ENCODE measurements around the gene ZNF792.

Gene ZNF792

DNA sequence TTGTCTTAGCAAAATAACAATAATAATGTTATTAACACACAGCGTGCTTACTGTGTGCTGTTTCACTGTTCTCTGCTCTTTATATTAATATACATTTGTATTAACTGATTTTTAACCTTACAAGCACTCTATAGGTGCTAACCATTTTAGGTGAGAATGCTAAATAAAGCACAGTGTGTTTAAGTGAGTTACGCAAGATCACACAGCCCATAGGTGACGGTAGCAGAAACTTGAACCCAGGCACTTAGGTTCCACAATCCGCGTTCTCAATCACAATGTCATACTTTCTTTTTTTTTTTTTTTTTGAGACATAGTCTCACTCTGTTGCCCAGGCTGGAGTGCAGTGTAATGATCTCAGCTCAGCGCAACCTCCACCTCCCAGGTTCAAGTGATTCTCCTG lies 31.5 kb downstream of the ZNF792 start:
- TF ChIP-seq EGR1 (IDR thresholded peaks at IDR 0.05): no peak
- TF ChIP-seq TCF12 (IDR thresholded peaks at IDR 0.05; ENCODE audit: low read depth): no peak
- no peak for TF ChIP-seq EP300 (IDR thresholded peaks at IDR 0.05; ENCODE audit: borderline replicate concordance)
- TF ChIP-seq FOXM1 (IDR thresholded peaks at IDR 0.05; ENCODE audit: borderline replicate concordance, low read depth): no peak
- no peak for TF ChIP-seq YY1 (IDR thresholded peaks at IDR 0.05; ENCODE audit: low read depth)
- no peak for TF ChIP-seq MAX (IDR thresholded peaks at IDR 0.05)
- TF ChIP-seq, protein P1, sequence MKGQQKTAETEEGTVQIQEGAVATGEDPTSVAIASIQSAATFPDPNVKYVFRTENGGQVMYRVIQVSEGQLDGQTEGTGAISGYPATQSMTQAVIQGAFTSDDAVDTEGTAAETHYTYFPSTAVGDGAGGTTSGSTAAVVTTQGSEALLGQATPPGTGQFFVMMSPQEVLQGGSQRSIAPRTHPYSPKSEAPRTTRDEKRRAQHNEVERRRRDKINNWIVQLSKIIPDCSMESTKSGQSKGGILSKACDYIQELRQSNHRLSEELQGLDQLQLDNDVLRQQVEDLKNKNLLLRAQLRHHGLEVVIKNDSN (IDR thresholded peaks at IDR 0.05): no peak
- TF ChIP-seq NFIC (IDR thresholded peaks at IDR 0.05): no peak
- TF ChIP-seq REST (IDR thresholded peaks at IDR 0.05; ENCODE audit: low read depth): no peak
- no peak for TF ChIP-seq CEBPB (IDR thresholded peaks at IDR 0.05)
- TF ChIP-seq ZBTB7A (IDR thresholded peaks at IDR 0.05; ENCODE audit: low read depth): no peak
- TF ChIP-seq RAD21 (IDR thresholded peaks at IDR 0.05; ENCODE audit: low read depth): no peak
- TF ChIP-seq TAF1 (IDR thresholded peaks at IDR 0.05; ENCODE audit: low read depth): no peak
- no peak for TF ChIP-seq CREB1 (IDR thresholded peaks at IDR 0.05; ENCODE audit: low read depth)
- TF ChIP-seq TEAD4 (IDR thresholded peaks at IDR 0.05): no peak

DNA sequence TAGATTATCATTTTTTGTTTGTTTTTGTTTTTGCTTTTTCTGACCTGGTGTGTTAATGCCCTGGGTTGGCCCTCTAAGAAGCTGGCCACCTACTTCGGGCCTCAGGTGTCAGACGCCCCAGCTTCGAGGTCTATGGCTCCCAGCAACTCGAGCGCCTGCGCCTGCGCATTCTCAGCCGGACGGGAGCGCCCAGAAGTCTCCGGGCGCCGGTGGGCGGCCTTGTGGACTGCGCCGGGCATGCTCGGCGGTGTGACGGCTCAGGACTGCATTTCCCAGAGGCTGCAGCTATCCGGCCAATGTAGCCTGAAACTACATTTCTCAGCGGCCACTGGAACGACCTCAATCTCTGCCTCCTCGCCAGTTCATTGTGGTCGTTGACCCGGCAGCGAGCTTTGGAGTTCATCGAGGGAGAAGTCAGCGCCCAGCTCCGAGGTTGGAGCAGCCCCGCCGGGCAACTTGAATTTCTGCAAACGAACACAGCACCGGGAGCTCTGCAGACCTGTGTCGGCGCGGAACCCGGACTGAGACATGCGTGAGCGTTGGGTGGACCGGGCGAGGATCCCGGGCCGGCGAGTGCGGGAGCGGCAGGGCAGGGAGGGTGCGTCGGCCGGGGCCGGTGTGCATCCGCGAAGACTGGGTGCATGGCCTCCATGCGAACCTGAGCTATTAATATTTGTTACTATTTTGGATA lies 37.2 kb downstream of the ZNF792 start, which contains the start of gene ZNF30:
Gene ZNF30, plus strand, starts transcription at position 219 of the 691 bp plus-strand sequence. CDS start 3,045 bp downstream, outside the sequence.
- no peak for TF ChIP-seq NFIC (IDR thresholded peaks at IDR 0.05)
- no peak for TF ChIP-seq EP300 (IDR thresholded peaks at IDR 0.05; ENCODE audit: borderline replicate concordance)
- peak; percentile 65 for TF ChIP-seq YY1 (IDR thresholded peaks at IDR 0.05; ENCODE audit: low read depth)
- TF ChIP-seq RAD21 (IDR thresholded peaks at IDR 0.05; ENCODE audit: low read depth): no peak
- TF ChIP-seq, protein P1 (IDR thresholded peaks at IDR 0.05): 0 out of 2 replicates have a peak, but pooled peaks have one; percentile 3
- no peak for TF ChIP-seq CEBPB (IDR thresholded peaks at IDR 0.05)
- peak; percentile 46; the same call in 1 of the 2 replicates for TF ChIP-seq TCF12 (IDR thresholded peaks at IDR 0.05; ENCODE audit: low read depth)
- no peak for TF ChIP-seq CREB1 (IDR thresholded peaks at IDR 0.05; ENCODE audit: low read depth)
- TF ChIP-seq REST (IDR thresholded peaks at IDR 0.05; ENCODE audit: low read depth): no peak
- 0 out of 2 replicates have a peak, but pooled peaks have one; percentile 15 for TF ChIP-seq EGR1 (IDR thresholded peaks at IDR 0.05)
- TF ChIP-seq TEAD4 (IDR thresholded peaks at IDR 0.05): no peak; the same call in 1 of the 2 replicates
- peak; percentile 71 for TF ChIP-seq TAF1 (IDR thresholded peaks at IDR 0.05; ENCODE audit: low read depth)
- peak; percentile 39; the same call in 1 of the 2 replicates for TF ChIP-seq ZBTB7A (IDR thresholded peaks at IDR 0.05; ENCODE audit: low read depth)
- peak; percentile 83 for TF ChIP-seq MAX (IDR thresholded peaks at IDR 0.05)

GRCh38 chr19:34926361-34926684 lies 37.7 kb downstream of the ZNF792 start:
- no peak for TF ChIP-seq TEAD4 (IDR thresholded peaks at IDR 0.05)
- no peak for TF ChIP-seq CEBPB (IDR thresholded peaks at IDR 0.05)
- no peak for TF ChIP-seq REST (IDR thresholded peaks at IDR 0.05; ENCODE audit: low read depth)
- no peak for TF ChIP-seq TCF12 (IDR thresholded peaks at IDR 0.05; ENCODE audit: low read depth)
- TF ChIP-seq NFIC (IDR thresholded peaks at IDR 0.05): no peak

GRCh38 chr19:34925278-34925855 lies 38.7 kb downstream of the ZNF792 start:
- TF ChIP-seq, protein P1 (IDR thresholded peaks at IDR 0.05): no peak
- TF ChIP-seq TAF1 (IDR thresholded peaks at IDR 0.05; ENCODE audit: low read depth) (no peak), NFIC (IDR thresholded peaks at IDR 0.05) (no peak), MAX (IDR thresholded peaks at IDR 0.05) (no peak), TCF12 (IDR thresholded peaks at IDR 0.05; ENCODE audit: low read depth) (no peak), CREB1 (IDR thresholded peaks at IDR 0.05; ENCODE audit: low read depth) (no peak), CEBPB (IDR thresholded peaks at IDR 0.05) (no peak), YY1 (IDR thresholded peaks at IDR 0.05; ENCODE audit: low read depth) (no peak), FOXM1 (IDR thresholded peaks at IDR 0.05; ENCODE audit: borderline replicate concordance, low read depth) (no peak), EP300 (IDR thresholded peaks at IDR 0.05; ENCODE audit: borderline replicate concordance) (no peak), RAD21 (IDR thresholded peaks at IDR 0.05; ENCODE audit: low read depth) (no peak), EGR1 (IDR thresholded peaks at IDR 0.05) (no peak), ZBTB7A (IDR thresholded peaks at IDR 0.05; ENCODE audit: low read depth) (no peak), REST (IDR thresholded peaks at IDR 0.05; ENCODE audit: low read depth) (no peak), TEAD4 (IDR thresholded peaks at IDR 0.05) (no peak)
